Vagina (tissue), 2 donors: ENCODE data around the gene RIBC2. TPM values are rescaled to one million over a fixed set of nuclear protein-coding genes. Genes with fewer than 3 reads are reported as not detected.
A peak's percentile ranks its signal among the peaks of the same experiment; 100 is the strongest.

Experiments used
- DNase-seq, 2 donors: peaks; one replicate each; pipeline ENCODE4 v3.0.0-alpha.2; 2017; ENCODE audit errors: extremely low spot score in 2 of 2
- H3K27ac ChIP-seq: fragments of 200-600 bp; sonication (generic); one replicate; pipeline ENCODE4 v1.5.1; 2019
- H3K27me3 ChIP-seq: fragments of 200-600 bp; sonication (generic); one replicate; pipeline ENCODE4 v1.5.1; 2019
- H3K36me3 ChIP-seq, 2 donors: fragments of 200-600 bp; sonication (generic); one replicate each; pipeline ENCODE4 v1.5.1; 2017 to 2019
- H3K4me1 ChIP-seq: fragments of 200-600 bp; sonication (generic); one replicate; pipeline ENCODE4 v1.5.1; 2019
- H3K4me3 ChIP-seq, 2 donors: fragments of 200-600 bp; sonication (generic); 1 replicate in 1 of 2; 2 replicates in 1 of 2; pipeline ENCODE4 v1.5.1; 2016 to 2019
- H3K9me3 ChIP-seq: fragments of 200-600 bp; sonication (generic); one replicate; pipeline ENCODE4 v1.5.1; 2019
- CTCF ChIP-seq, 3 experiments: fragments of 450-650 bp in 2 of 3; fragments of 200-600 bp in 1 of 3; sonication (generic) in 1 of 3; IDR thresholded peaks; one replicate each; pipeline ENCODE4 v1.5.1; 2017 to 2019; ENCODE audit warnings: antibody characterized with exemption in 3 of 3, mild to moderate bottlenecking in 2 of 3, moderate library complexity in 2 of 3
- POLR2A ChIP-seq, 2 donors: fragments of 450-650 bp; IDR thresholded peaks; one replicate each; pipeline ENCODE4 v1.6.1; 2017; ENCODE audit warnings: antibody characterized with exemption in 2 of 2, mild to moderate bottlenecking in 2 of 2, moderate library complexity in 2 of 2
- POLR2AphosphoS5 ChIP-seq, 2 donors: sonication (generic); formaldehyde crosslinking; IDR thresholded peaks; one replicate each; pipeline ENCODE4 v1.9.0; 2017; ENCODE audit warnings: antibody characterized with exemption in 2 of 2, mild to moderate bottlenecking in 2 of 2, low read depth in 1 of 2; ENCODE audit not compliant: insufficient read depth in 1 of 2
- intact Hi-C: fragments of 100-400 bp; cut with DNase I; formaldehyde crosslinking; loops from one replicate; pipeline ENCODE4 v1.15.1; 2023
- total RNA-seq: library from RNA; depleted of rRNA; stranded (reverse); fragments of >200 nt; gene quantifications from one replicate; pipeline ENCODE4 v1.2.3, GENCODE V29; 2016

RIBC2 gene
- total RNA-seq, 1 donor from 2014 or later = 0.49 TPM

DNA sequence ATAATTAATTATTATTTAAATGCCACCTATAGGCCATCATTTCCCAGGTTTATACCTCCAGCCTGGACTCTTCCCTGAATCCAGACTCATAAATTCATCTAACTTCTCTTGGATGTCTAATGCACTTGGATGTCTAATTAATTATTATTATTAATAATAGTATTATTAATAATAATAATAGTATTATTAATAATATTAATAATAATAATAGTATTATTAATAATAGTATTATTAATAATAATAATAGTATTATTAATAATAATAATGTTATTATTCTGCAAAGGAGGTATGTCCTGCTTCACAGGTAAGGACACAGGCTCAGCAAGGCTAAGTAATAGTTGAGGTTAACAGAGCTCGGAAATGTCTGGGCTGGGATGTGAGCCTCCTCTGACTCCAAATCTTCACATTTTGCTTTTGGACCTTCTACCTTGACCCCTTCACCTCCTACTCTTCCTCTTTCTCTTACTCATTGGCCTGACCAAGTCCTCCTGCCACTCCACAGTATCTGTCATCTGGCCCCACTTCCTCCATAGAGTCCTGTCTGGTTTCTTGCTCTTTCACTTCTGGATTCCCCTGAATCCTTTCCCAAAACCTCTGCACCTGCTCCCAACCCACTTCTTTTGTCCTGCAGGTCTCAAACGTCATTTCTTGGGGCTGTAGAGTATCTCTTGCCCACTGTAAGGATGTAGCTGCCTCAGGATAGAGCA, 8.0 kb downstream of the RIBC2 start:
- TF ChIP-seq POLR2A (IDR thresholded peaks at IDR 0.05) (no peak), POLR2AphosphoS5 (IDR thresholded peaks at IDR 0.05; ENCODE audit: insufficient read depth in 1 of 2, low read depth in 1 of 2) (no peak), CTCF (IDR thresholded peaks at IDR 0.05) (no peak)
- H3K9me3 ChIP-seq = no peaks in the 10 kb centered on the region
- no peak for DNase-seq

GRCh38 chr22:45422237-45422983, 8.9 kb downstream of the RIBC2 start:
- H3K36me3 ChIP-seq = no peaks in the 10 kb centered on the region
- no peak for TF ChIP-seq CTCF (IDR thresholded peaks at IDR 0.05)
- TF ChIP-seq POLR2A (IDR thresholded peaks at IDR 0.05) = no peak
- no peaks in the 10 kb centered on the region for H3K9me3 ChIP-seq
- no peak overlapping the region for H3K4me3 ChIP-seq
- intact Hi-C loops = no loop called here
- DNase-seq = no peak
- H3K27me3 ChIP-seq = no peaks in the 10 kb centered on the region
- no peak overlapping the region for H3K27ac ChIP-seq
- H3K4me1 ChIP-seq = peaks cover 6% of the 10 kb centered on the region

More for the DNA sequence above, 8.0 kb downstream of the RIBC2 start:
- intact Hi-C loops = no loop called here
- no peaks in the 10 kb centered on the region for H3K27me3 ChIP-seq
- H3K36me3 ChIP-seq = no peaks in the 10 kb centered on the region
- H3K27ac ChIP-seq = no peak overlapping the region
- no peak overlapping the region for H3K4me3 ChIP-seq
- H3K4me1 ChIP-seq = peaks cover 6% of the 10 kb centered on the region

DNA sequence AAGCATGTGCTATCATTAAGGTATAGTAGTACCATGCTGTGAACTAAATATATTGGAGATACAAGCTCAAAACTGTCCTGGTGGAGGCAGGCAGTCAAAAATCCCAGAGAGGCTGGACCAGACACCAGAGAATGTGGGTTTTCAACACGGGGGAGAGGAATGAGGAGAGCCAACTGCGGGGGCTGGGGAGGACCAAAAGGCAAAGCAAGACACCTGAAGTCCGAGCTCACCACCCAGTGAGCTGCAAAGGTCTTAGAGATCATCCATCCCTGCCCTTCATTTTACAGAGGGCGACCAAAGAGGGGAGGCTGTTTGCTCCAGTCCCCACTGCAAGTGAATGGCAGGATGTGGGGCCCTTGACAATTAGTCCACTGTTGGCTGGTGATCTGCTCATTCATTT, 10.0 kb downstream of the RIBC2 start:
- intact Hi-C loops = no loop called here

GRCh38 chr22:45424241-45424731, 10.8 kb downstream of the RIBC2 start:
- Histone ChIP-seq H3K27ac (no peak overlapping the region), H3K4me1 (peaks cover 6% of the 10 kb centered on the region), H3K9me3 (no peaks in the 10 kb centered on the region), H3K4me3 (no peak overlapping the region), H3K27me3 (no peaks in the 10 kb centered on the region), H3K36me3 (no peaks in the 10 kb centered on the region)
- intact Hi-C loops = no loop called here
- TF ChIP-seq CTCF (IDR thresholded peaks at IDR 0.05) (no peak), POLR2AphosphoS5 (IDR thresholded peaks at IDR 0.05; ENCODE audit: insufficient read depth in 1 of 2, low read depth in 1 of 2) (peak in 1 of 2 donors; percentile 37)
- no peak for DNase-seq

More for the DNA sequence above, 10.0 kb downstream of the RIBC2 start:
- DNase-seq = no peak
- Histone ChIP-seq H3K27me3 (no peaks in the 10 kb centered on the region), H3K4me3 (no peak overlapping the region), H3K36me3 (no peaks in the 10 kb centered on the region), H3K9me3 (no peaks in the 10 kb centered on the region), H3K27ac (no peak overlapping the region), H3K4me1 (peaks cover 6% of the 10 kb centered on the region)
- no peak for TF ChIP-seq CTCF (IDR thresholded peaks at IDR 0.05)
- no peak for TF ChIP-seq POLR2AphosphoS5 (IDR thresholded peaks at IDR 0.05; ENCODE audit: insufficient read depth in 1 of 2, low read depth in 1 of 2)
- TF ChIP-seq POLR2A (IDR thresholded peaks at IDR 0.05) = no peak

- Histone ChIP-seq H3K4me3 (no peak overlapping the region), H3K36me3 (no peaks in the 10 kb centered on the region), H3K27me3 (no peaks in the 10 kb centered on the region), H3K27ac (no peak overlapping the region), H3K4me1 (peaks cover 6% of the 10 kb centered on the region), H3K9me3 (no peaks in the 10 kb centered on the region)
- DNase-seq = peak in 1 of 2 donors; percentile 58
- TF ChIP-seq POLR2A (IDR thresholded peaks at IDR 0.05) = no peak
- no peak for TF ChIP-seq POLR2AphosphoS5 (IDR thresholded peaks at IDR 0.05; ENCODE audit: insufficient read depth in 1 of 2, low read depth in 1 of 2)
- TF ChIP-seq CTCF (IDR thresholded peaks at IDR 0.05) = no peak
- intact Hi-C loops = no loop called here
Observed at GRCh38 chr22:45425101-45425500, 11.6 kb downstream of the RIBC2 start.
